Measurements from ENCODE around the gene STPG3.
A peak's percentile ranks its signal among the peaks of the same experiment; 100 is the strongest.

Gene STPG3

GRCh38 chr9:137227054-137227852, 23.8 kb upstream of the STPG3 start, which contains the start of gene RNF224:
RNF224 (plus strand) TSS chr9:137227502; CDS start chr9:137228336, 834 bp downstream.
- Mint-ChIP-seq H3K27ac (peak within 1 kb of the TSS; percentile 87), H3K4me3 (peak within 1 kb of the TSS in 1 of 2 donors; percentile 29), H3K36me3 (no peaks in the 10 kb centered on the region), H3K9me3 (no peaks in the 10 kb centered on the region), H3K4me1 (peaks cover 13 to 30% of the 10 kb centered on the region in 2 donors), H3K27me3 (peaks cover 12 to 24% of the 10 kb centered on the region in 2 donors)
- ATAC-seq (replicated peaks) (peak; percentile 57), DNase-seq (peak; percentile 73)

DNA sequence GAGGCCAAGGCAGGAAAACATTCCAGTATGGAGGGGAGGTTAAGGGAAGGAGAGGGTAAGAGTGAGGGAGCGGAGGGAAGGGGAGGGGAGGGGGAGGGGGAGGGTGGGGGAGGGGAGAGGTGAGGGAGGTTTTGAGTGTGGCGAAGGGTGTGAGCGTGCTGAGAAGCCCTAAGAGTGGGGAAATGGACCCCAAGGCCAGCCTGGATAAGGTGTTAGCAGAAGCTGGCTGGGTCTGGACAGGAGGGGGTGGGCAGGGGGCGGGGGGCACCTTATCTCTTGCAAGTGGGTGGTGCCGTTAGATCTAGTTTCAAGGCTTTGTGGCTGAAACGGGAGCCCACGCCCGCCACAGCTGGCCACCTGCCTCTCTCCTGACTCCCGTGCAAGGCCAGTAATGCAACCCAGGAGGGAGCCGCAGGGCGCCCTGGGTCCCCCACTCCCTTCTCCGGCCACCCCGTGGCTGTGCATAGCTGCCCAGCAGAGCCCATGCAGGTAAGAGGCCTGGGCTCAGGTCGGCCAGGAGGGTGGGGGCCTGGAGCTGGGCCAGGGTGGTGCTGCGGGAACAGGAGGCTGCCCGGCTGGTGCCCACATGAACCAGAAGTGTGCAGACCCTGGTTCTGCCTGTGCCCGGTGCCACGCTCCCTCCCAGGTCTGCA, 23.1 kb upstream of the STPG3 start:
- ATAC-seq (replicated peaks) (no peak), DNase-seq (no peak)
- Mint-ChIP-seq H3K27me3 (peaks cover 12 to 28% of the 10 kb centered on the region in 2 donors), H3K27ac (peak overlapping the region; percentile 87), H3K9me3 (no peaks in the 10 kb centered on the region), H3K36me3 (no peaks in the 10 kb centered on the region), H3K4me1 (peaks cover 10 to 26% of the 10 kb centered on the region in 2 donors), H3K4me3 (peak overlapping the region in 1 of 2 donors; percentile 29)

- no peaks in the 10 kb centered on the region for H3K36me3 Mint-ChIP-seq
- H3K9me3 Mint-ChIP-seq: no peaks in the 10 kb centered on the region
- H3K4me3 Mint-ChIP-seq: no peak overlapping the region
Observed at GRCh38 chr9:137228506-137228967, 22.5 kb upstream of the STPG3 start.

GRCh38 chr9:137228968-137229896, 21.9 kb upstream of the STPG3 start:
- H3K9me3 Mint-ChIP-seq: no peaks in the 10 kb centered on the region
- DNase-seq: no peak
- ATAC-seq (replicated peaks): no peak
- H3K4me1 Mint-ChIP-seq: peaks cover 9 to 20% of the 10 kb centered on the region in 2 donors
- no peak overlapping the region for H3K27ac Mint-ChIP-seq
- H3K36me3 Mint-ChIP-seq: no peaks in the 10 kb centered on the region
- H3K4me3 Mint-ChIP-seq: no peak overlapping the region
- H3K27me3 Mint-ChIP-seq: peaks cover 12 to 28% of the 10 kb centered on the region in 2 donors

More at GRCh38 chr9:137228506-137228967, 22.5 kb upstream of the STPG3 start:
- Mint-ChIP-seq H3K27ac (no peak overlapping the region), H3K27me3 (peaks cover 12 to 28% of the 10 kb centered on the region in 2 donors), H3K4me1 (peaks cover 9 to 24% of the 10 kb centered on the region in 2 donors)
- ATAC-seq (replicated peaks) (no peak), DNase-seq (no peak)

GRCh38 chr9:137229903-137230704, 21.0 kb upstream of the STPG3 start:
- Mint-ChIP-seq H3K36me3 (no peaks in the 10 kb centered on the region), H3K27me3 (peaks cover 12 to 28% of the 10 kb centered on the region in 2 donors), H3K4me3 (no peak overlapping the region), H3K9me3 (no peaks in the 10 kb centered on the region), H3K4me1 (peaks cover 16 to 24% of the 10 kb centered on the region in 2 donors), H3K27ac (no peak overlapping the region)
- DNase-seq (no peak), ATAC-seq (replicated peaks) (no peak)

DNA sequence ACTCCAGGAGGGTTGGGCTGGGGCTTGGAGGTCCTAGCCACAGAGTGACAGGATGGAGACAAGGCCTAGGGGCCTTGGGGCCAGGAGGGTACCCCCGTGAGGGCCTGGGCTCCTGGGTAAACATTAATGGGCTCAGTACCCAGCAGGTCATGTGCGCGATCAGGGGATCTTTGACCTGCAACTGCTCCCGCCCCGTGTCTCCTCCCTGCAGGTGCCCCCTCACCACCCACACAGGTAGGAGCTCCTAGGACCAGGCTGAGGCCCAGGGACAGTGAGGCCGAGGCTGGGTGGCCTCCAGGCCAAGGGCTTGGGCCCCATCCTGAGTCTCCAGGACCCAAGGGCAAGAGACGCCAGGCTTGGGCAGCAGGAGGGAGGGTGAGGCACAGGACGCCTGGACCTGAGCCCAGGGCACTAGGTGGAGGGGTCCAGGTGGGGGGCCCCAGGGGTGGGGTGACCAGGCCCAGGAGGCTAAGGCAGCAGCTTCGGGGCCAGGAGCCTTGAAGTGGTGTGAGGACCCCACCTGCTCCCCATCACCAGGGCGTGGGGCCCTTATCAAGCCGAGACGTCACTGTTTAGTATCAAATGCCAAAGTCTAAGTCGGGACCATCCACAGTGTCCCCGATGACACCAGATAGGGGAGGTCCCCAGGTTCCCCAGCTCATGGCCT, 20.2 kb upstream of the STPG3 start, which contains the start of gene SLC34A3:
Gene SLC34A3 (plus strand): TSS at position 197 of the 667 bp plus-strand sequence. CDS start 802 bp downstream, outside the sequence.
- no peaks in the 10 kb centered on the region for H3K9me3 Mint-ChIP-seq
- no peak for ATAC-seq (replicated peaks)
- no peak within 1 kb of the TSS for H3K27ac Mint-ChIP-seq
- H3K4me1 Mint-ChIP-seq: peaks cover 16 to 23% of the 10 kb centered on the region in 2 donors
- peaks cover 0 to 2% of the 10 kb centered on the region in 2 donors for H3K36me3 Mint-ChIP-seq
- no peak for DNase-seq
- no peak within 1 kb of the TSS for H3K4me3 Mint-ChIP-seq
- peaks cover 12 to 28% of the 10 kb centered on the region in 2 donors for H3K27me3 Mint-ChIP-seq

GRCh38 chr9:137231372-137232039, 19.6 kb upstream of the STPG3 start:
- no peaks in the 10 kb centered on the region for H3K9me3 Mint-ChIP-seq
- no peak overlapping the region for H3K4me3 Mint-ChIP-seq
- H3K36me3 Mint-ChIP-seq: peaks cover 0 to 2% of the 10 kb centered on the region in 2 donors
- no peak overlapping the region for H3K27ac Mint-ChIP-seq
- DNase-seq: no peak
- no peak for ATAC-seq (replicated peaks)
- peaks cover 9 to 28% of the 10 kb centered on the region in 2 donors for H3K27me3 Mint-ChIP-seq
- peaks cover 18 to 28% of the 10 kb centered on the region in 2 donors for H3K4me1 Mint-ChIP-seq

DNA sequence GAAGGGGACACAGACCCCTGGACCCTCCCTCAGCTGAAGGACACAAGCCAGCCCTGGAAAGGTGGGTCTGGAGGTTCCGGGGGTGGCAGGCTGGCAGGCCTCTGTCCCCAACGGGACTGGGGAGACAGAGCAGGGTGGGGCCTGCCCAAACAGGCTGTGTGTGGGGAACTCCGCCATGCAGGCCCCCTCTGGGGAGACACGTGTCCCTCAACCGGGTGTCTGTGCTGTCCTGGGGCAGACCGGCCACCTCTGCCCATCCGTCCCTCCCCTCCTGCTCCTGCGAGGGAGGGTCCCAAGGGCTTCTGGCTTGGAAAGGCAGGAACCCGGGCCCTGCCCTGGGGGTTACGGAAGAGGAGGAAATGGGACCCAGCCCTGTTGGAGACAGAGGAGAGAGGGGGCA, 19.0 kb upstream of the STPG3 start:
- peaks cover 0 to 2% of the 10 kb centered on the region in 2 donors for H3K36me3 Mint-ChIP-seq
- DNase-seq (no peak), ATAC-seq (replicated peaks) (no peak)
- peaks cover 16 to 34% of the 10 kb centered on the region in 2 donors for H3K4me1 Mint-ChIP-seq
- H3K27me3 Mint-ChIP-seq: peaks cover 9 to 28% of the 10 kb centered on the region in 2 donors
- H3K27ac Mint-ChIP-seq: no peak overlapping the region
- H3K4me3 Mint-ChIP-seq: no peak overlapping the region
- no peaks in the 10 kb centered on the region for H3K9me3 Mint-ChIP-seq

- Mint-ChIP-seq H3K27me3 (peaks cover 7 to 25% of the 10 kb centered on the region in 2 donors), H3K9me3 (no peaks in the 10 kb centered on the region), H3K4me1 (peaks cover 17 to 35% of the 10 kb centered on the region in 2 donors), H3K4me3 (no peak overlapping the region), H3K36me3 (peaks cover 0 to 2% of the 10 kb centered on the region in 2 donors), H3K27ac (no peak overlapping the region)
- DNase-seq: no peak
- no peak for ATAC-seq (replicated peaks)
Observed at GRCh38 chr9:137232510-137232909, 18.6 kb upstream of the STPG3 start.

DNA sequence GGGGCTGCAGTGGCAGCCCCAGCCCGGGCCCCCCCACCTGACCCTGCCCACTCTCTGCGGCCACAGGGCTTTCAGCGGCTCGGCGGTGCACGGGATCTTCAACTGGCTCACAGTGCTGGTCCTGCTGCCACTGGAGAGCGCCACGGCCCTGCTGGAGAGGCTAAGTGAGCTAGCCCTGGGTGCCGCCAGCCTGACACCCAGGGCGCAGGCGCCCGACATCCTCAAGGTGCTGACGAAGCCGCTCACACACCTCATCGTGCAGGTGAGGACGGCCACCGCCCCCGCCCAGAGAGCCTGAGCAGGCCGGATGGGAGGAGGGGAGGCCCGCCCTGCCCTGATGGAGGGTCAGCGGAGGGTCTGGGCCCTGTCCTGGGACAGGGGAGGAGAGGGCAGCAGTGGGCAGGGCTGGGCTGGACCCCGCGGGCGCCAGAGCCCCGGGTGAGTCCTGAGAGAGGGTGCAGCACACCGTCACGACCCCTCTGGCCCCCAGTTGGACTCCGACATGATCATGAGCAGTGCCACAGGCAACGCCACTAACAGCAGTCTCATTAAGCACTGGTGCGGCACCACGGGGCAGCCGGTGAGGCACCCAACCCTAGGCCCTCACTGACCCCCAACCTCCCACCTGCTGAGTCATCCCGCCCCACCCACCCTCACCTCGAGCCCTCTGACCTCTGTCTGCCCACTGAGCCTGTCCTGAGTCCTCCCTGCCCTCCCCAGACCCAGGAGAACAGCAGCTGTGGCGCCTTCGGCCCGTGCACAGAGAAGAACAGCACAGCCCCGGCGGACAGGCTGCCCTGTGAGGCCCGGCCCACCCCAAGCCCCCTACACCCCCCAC, 17.7 kb upstream of the STPG3 start:
- no peaks in the 10 kb centered on the region for H3K9me3 Mint-ChIP-seq

DNA sequence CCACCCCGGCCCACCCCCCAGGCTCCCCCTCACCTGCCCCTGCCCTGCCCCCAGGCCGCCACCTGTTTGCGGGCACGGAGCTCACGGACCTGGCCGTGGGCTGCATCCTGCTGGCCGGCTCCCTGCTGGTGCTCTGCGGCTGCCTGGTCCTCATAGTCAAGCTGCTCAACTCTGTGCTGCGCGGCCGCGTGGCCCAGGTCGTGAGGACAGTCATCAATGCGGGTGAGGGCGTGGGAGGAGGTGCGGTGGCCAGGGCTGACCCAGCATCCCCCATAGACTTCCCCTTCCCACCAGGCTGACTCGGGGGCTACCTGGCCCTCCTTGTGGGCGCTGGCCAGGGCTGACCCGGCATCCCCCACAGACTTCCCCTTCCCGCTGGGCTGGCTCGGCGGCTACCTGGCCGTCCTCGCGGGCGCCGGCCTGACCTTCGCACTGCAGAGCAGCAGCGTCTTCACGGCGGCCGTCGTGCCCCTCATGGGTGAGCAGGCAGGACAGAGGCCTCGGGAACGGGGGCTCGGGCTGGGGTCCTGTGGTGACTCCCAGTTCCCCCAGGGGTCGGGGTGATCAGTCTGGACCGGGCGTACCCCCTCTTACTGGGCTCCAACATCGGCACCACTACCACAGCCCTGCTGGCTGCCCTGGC, 16.9 kb upstream of the STPG3 start:
- ATAC-seq (replicated peaks): no peak
- Mint-ChIP-seq H3K4me1 (peaks cover 24 to 47% of the 10 kb centered on the region in 2 donors), H3K36me3 (peaks cover 0 to 4% of the 10 kb centered on the region in 2 donors)

More for the DNA sequence above, 17.7 kb upstream of the STPG3 start:
- Mint-ChIP-seq H3K4me1 (peaks cover 20 to 39% of the 10 kb centered on the region in 2 donors), H3K27ac (no peak overlapping the region), H3K27me3 (peaks cover 4 to 21% of the 10 kb centered on the region in 2 donors), H3K4me3 (no peak overlapping the region), H3K36me3 (peaks cover 0 to 2% of the 10 kb centered on the region in 2 donors)
- DNase-seq (no peak), ATAC-seq (replicated peaks) (no peak)

More for the DNA sequence above, 16.9 kb upstream of the STPG3 start:
- DNase-seq: no peak
- Mint-ChIP-seq H3K4me3 (no peak overlapping the region), H3K9me3 (no peaks in the 10 kb centered on the region), H3K27me3 (peaks cover 0 to 18% of the 10 kb centered on the region in 2 donors), H3K27ac (no peak overlapping the region)
